HL-60 (cell line): ENCODE measurements around the gene LCE3A.
"Not testable (repeated sequence)": the region's sequence is repeated elsewhere in the genome, so short reads cannot be mapped to it uniquely, and the experiment has no call there.

Source experiments
- CTCF ChIP-seq: IDR thresholded peaks from one replicate; pipeline ENCODE4 v1.5.1; 2011; ENCODE audit warnings: low read length, control low read depth, inconsistent platforms; ENCODE audit not compliant: insufficient read depth
- TF ChIP-seq, protein P1 (sequence below): IDR thresholded peaks from 2 replicates; pipeline ENCODE4 v1.6.1; 2012; ENCODE audit warnings: low read depth; ENCODE audit not compliant: insufficient replicate concordance

DNA sequence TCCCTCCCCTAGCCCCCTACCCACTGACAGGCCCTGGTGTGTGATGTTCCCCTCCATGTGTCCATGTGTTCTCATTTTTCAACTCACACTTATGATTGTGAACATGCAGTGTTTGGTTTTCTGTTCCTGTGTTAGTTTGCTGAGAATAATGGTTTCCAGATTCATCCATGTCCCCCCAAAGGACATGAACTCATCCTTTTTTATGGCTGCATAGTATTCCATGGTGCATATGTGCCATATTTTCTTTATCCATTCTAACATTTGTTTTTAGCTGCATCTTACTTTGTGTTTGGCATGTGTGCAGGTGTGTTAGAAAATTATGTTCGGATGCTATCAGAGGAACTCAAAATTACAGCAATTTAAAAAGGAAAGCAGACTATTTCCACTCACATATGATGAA lies 43.3 kb upstream of the LCE3A start:
- TF ChIP-seq CTCF = not testable (repeated sequence)
- TF ChIP-seq, protein P1, sequence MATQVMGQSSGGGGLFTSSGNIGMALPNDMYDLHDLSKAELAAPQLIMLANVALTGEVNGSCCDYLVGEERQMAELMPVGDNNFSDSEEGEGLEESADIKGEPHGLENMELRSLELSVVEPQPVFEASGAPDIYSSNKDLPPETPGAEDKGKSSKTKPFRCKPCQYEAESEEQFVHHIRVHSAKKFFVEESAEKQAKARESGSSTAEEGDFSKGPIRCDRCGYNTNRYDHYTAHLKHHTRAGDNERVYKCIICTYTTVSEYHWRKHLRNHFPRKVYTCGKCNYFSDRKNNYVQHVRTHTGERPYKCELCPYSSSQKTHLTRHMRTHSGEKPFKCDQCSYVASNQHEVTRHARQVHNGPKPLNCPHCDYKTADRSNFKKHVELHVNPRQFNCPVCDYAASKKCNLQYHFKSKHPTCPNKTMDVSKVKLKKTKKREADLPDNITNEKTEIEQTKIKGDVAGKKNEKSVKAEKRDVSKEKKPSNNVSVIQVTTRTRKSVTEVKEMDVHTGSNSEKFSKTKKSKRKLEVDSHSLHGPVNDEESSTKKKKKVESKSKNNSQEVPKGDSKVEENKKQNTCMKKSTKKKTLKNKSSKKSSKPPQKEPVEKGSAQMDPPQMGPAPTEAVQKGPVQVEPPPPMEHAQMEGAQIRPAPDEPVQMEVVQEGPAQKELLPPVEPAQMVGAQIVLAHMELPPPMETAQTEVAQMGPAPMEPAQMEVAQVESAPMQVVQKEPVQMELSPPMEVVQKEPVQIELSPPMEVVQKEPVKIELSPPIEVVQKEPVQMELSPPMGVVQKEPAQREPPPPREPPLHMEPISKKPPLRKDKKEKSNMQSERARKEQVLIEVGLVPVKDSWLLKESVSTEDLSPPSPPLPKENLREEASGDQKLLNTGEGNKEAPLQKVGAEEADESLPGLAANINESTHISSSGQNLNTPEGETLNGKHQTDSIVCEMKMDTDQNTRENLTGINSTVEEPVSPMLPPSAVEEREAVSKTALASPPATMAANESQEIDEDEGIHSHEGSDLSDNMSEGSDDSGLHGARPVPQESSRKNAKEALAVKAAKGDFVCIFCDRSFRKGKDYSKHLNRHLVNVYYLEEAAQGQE = not testable (repeated sequence)
